ENCODE results near the gene KIF17.

The KIF17 gene

GRCh38 chr1:20685741-20686140 is 32.1 kb downstream of the KIF17 start:
- no peaks in the 10 kb centered on the region for H3F3A ChIP-seq (ENCODE audit: control insufficient read depth, insufficient read depth)
- no peak overlapping the region for H3K4me2 ChIP-seq (ENCODE audit: low read length)
- H3K9me3 ChIP-seq (ENCODE audit: control insufficient read depth, insufficient read depth, low read length), result no peaks in the 10 kb centered on the region
- no peaks in the 10 kb centered on the region for H3K79me2 ChIP-seq (ENCODE audit: control insufficient read depth, low read length)
- no peaks in the 10 kb centered on the region for H4K20me1 ChIP-seq (ENCODE audit: control insufficient read depth, insufficient read depth, low read depth, low read length)
- H3K36me3 ChIP-seq (ENCODE audit: control insufficient read depth, low read length), result no peaks in the 10 kb centered on the region
- no peaks in the 10 kb centered on the region for H3K9me2 ChIP-seq (replicated peaks; ENCODE audit: control insufficient read depth, low read length)
- peaks cover 2% of the 10 kb centered on the region; the same call in 1 of the 2 replicates for H3K27me3 ChIP-seq (ENCODE audit: control insufficient read depth, low read length)
- TF ChIP-seq EZH2phosphoT487 (IDR thresholded peaks at IDR 0.05; ENCODE audit: borderline replicate concordance, low read length), result no peak
- TF ChIP-seq, protein P1, sequence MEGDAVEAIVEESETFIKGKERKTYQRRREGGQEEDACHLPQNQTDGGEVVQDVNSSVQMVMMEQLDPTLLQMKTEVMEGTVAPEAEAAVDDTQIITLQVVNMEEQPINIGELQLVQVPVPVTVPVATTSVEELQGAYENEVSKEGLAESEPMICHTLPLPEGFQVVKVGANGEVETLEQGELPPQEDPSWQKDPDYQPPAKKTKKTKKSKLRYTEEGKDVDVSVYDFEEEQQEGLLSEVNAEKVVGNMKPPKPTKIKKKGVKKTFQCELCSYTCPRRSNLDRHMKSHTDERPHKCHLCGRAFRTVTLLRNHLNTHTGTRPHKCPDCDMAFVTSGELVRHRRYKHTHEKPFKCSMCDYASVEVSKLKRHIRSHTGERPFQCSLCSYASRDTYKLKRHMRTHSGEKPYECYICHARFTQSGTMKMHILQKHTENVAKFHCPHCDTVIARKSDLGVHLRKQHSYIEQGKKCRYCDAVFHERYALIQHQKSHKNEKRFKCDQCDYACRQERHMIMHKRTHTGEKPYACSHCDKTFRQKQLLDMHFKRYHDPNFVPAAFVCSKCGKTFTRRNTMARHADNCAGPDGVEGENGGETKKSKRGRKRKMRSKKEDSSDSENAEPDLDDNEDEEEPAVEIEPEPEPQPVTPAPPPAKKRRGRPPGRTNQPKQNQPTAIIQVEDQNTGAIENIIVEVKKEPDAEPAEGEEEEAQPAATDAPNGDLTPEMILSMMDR (IDR thresholded peaks at IDR 0.05; ENCODE audit: low read depth, low read length, poor library complexity, severe bottlenecking), result no peak
- H3K4me3 ChIP-seq (ENCODE audit: low read length), result no peak overlapping the region
- H3K4me1 ChIP-seq (ENCODE audit: control insufficient read depth, low read length), result peaks cover 8% of the 10 kb centered on the region
- H3K27ac ChIP-seq (ENCODE audit: low read depth, low read length), result no peak overlapping the region

- TF ChIP-seq, protein P1 (IDR thresholded peaks at IDR 0.05; ENCODE audit: low read depth, low read length, poor library complexity, severe bottlenecking), result no peak
- no peak for TF ChIP-seq EZH2phosphoT487 (IDR thresholded peaks at IDR 0.05; ENCODE audit: borderline replicate concordance, low read length)
- H4K20me1 ChIP-seq (ENCODE audit: control insufficient read depth, insufficient read depth, low read depth, low read length), result no peaks in the 10 kb centered on the region
These were observed 32.6 kb downstream of the KIF17 start for GRCh38 chr1:20685099-20685662.

GRCh38 chr1:20684651-20685050 is 33.2 kb downstream of the KIF17 start:
- H3K27ac ChIP-seq (ENCODE audit: low read depth, low read length), result no peak overlapping the region
- H3K4me2 ChIP-seq (ENCODE audit: low read length), result no peak overlapping the region
- H3K9me3 ChIP-seq (ENCODE audit: control insufficient read depth, insufficient read depth, low read length), result no peaks in the 10 kb centered on the region
- H3K4me1 ChIP-seq (ENCODE audit: control insufficient read depth, low read length), result peaks cover 8% of the 10 kb centered on the region
- H3K27me3 ChIP-seq (ENCODE audit: control insufficient read depth, low read length), result peaks cover 2% of the 10 kb centered on the region; the same call in 1 of the 2 replicates
- H3K79me2 ChIP-seq (ENCODE audit: control insufficient read depth, low read length), result no peaks in the 10 kb centered on the region
- TF ChIP-seq, protein P1 (IDR thresholded peaks at IDR 0.05; ENCODE audit: low read depth, low read length, poor library complexity, severe bottlenecking), result no peak
- H3K36me3 ChIP-seq (ENCODE audit: control insufficient read depth, low read length), result no peaks in the 10 kb centered on the region
- no peaks in the 10 kb centered on the region for H3K9me2 ChIP-seq (replicated peaks; ENCODE audit: control insufficient read depth, low read length)
- H3F3A ChIP-seq (ENCODE audit: control insufficient read depth, insufficient read depth), result no peaks in the 10 kb centered on the region
- no peaks in the 10 kb centered on the region for H4K20me1 ChIP-seq (ENCODE audit: control insufficient read depth, insufficient read depth, low read depth, low read length)
- H3K4me3 ChIP-seq (ENCODE audit: low read length), result no peak overlapping the region

More at GRCh38 chr1:20685099-20685662, 32.6 kb downstream of the KIF17 start:
- no peaks in the 10 kb centered on the region for H3K79me2 ChIP-seq (ENCODE audit: control insufficient read depth, low read length)
- peaks cover 8% of the 10 kb centered on the region for H3K4me1 ChIP-seq (ENCODE audit: control insufficient read depth, low read length)
- H3K4me3 ChIP-seq (ENCODE audit: low read length), result no peak overlapping the region
- no peak overlapping the region for H3K4me2 ChIP-seq (ENCODE audit: low read length)
- no peaks in the 10 kb centered on the region for H3K36me3 ChIP-seq (ENCODE audit: control insufficient read depth, low read length)
- no peaks in the 10 kb centered on the region for H3K9me2 ChIP-seq (replicated peaks; ENCODE audit: control insufficient read depth, low read length)
- H3K9me3 ChIP-seq (ENCODE audit: control insufficient read depth, insufficient read depth, low read length), result no peaks in the 10 kb centered on the region
- H3F3A ChIP-seq (ENCODE audit: control insufficient read depth, insufficient read depth), result no peaks in the 10 kb centered on the region
- H3K27ac ChIP-seq (ENCODE audit: low read depth, low read length), result no peak overlapping the region
- H3K27me3 ChIP-seq (ENCODE audit: control insufficient read depth, low read length), result peaks cover 2% of the 10 kb centered on the region; the same call in 1 of the 2 replicates

All from DOHH2 (cell line).